Natural killer cell (primary cell): ENCODE data around the gene CLCA1. TPM values are rescaled to one million over a fixed set of nuclear protein-coding genes. Genes with fewer than 3 reads are reported as not detected.

Experiments used
- ATAC-seq, 3 donors: fragments of 150-1000 bp in 2 of 3; fragments of 200-7000 bp in 1 of 3; cut with Tn5 transposase; 1 replicate in 1 of 3; 2 replicates in 2 of 3; pipeline ENCODE4 v1.10.0; 2021; ENCODE audit warnings: mild to moderate bottlenecking in 2 of 3, moderate library complexity in 2 of 3
- DNase-seq, 2 donors: peaks; one replicate each; pipeline versions ENCODE4 v3.0.0 to v3.0.0-alpha.2; 2013 to 2021; ENCODE audit warnings: mixed read lengths in 1 of 2
- H3K27ac ChIP-seq: one replicate; pipeline ENCODE4 v1.5.1; 2013; ENCODE audit warnings: mild to moderate bottlenecking, low read length
- H3K27me3 ChIP-seq: one replicate; pipeline ENCODE4 v1.6.1; 2013; ENCODE audit warnings: low read length; ENCODE audit not compliant: control insufficient read depth, insufficient read depth
- H3K36me3 ChIP-seq: one replicate; pipeline ENCODE4 v1.6.1; 2013; ENCODE audit warnings: low read length; ENCODE audit not compliant: control insufficient read depth, insufficient read depth
- H3K4me1 ChIP-seq: one replicate; pipeline ENCODE4 v1.6.1; 2013; ENCODE audit warnings: low read length; ENCODE audit not compliant: control insufficient read depth, insufficient read depth
- H3K4me3 ChIP-seq: one replicate; pipeline ENCODE4 v1.5.1; 2013; ENCODE audit warnings: low read length
- H3K9me3 ChIP-seq: one replicate; pipeline ENCODE4 v1.6.1; 2013; ENCODE audit warnings: low read length; ENCODE audit not compliant: control insufficient read depth, insufficient read depth
- H3K27ac Mint-ChIP-seq, 2 donors: one replicate each; pipeline ENCODE4 v1.8.0; 2022; ENCODE audit warnings: mild to moderate bottlenecking in 2 of 2, mixed read lengths in 2 of 2, moderate library complexity in 1 of 2
- H3K27me3 Mint-ChIP-seq, 2 donors: one replicate each; pipeline ENCODE4 v1.8.0; 2022; ENCODE audit warnings: low read depth in 2 of 2, mixed read lengths in 2 of 2
- H3K36me3 Mint-ChIP-seq: one replicate; pipeline ENCODE4 v1.8.0; 2022; ENCODE audit warnings: mixed read lengths
- H3K4me1 Mint-ChIP-seq, 2 donors: one replicate each; pipeline ENCODE4 v1.8.0; 2022; ENCODE audit warnings: mixed read lengths in 2 of 2
- H3K4me3 Mint-ChIP-seq: one replicate; pipeline ENCODE4 v1.8.0; 2022; ENCODE audit warnings: mild to moderate bottlenecking, moderate library complexity, mixed read lengths
- H3K9me3 Mint-ChIP-seq, 2 donors: one replicate each; pipeline ENCODE4 v1.8.0; 2022; ENCODE audit warnings: mixed read lengths in 2 of 2
- CTCF ChIP-seq: fragments of 200-600 bp; IDR thresholded peaks from one replicate; pipeline ENCODE4 v1.8.0; 2022; ENCODE audit warnings: antibody characterized with exemption
- WGBS: methylation state at CpG from one replicate; pipeline ENCODE4 v1.1.7; 2013; ENCODE audit warnings: missing lambda C conversion rate; ENCODE audit not compliant: insufficient coverage; 5-methylcytosine and 5-hydroxymethylcytosine counted together
- intact Hi-C: fragments of 100-400 bp; cut with micrococcal nuclease; formaldehyde crosslinking; loops from one replicate; pipeline ENCODE4 v1.14.2; 2022
- total RNA-seq, 4 donors: library from RNA; stranded (reverse); fragments of 120-200 nt in 1 of 4; gene quantifications; one replicate each; pipeline versions ENCODE4 v1.2.3 to v1.2.4, GENCODE V29; 2013 to 2022

The CLCA1 gene
- total RNA-seq, 3 donors from 2014 or later (not counting 1 experiment from before 2014, with no cell fraction given): not detected

GRCh38 chr1:86517336-86517735 lies 48.6 kb downstream of the CLCA1 start:
- H3K4me3 ChIP-seq: no peak overlapping the region
- H3K27me3 ChIP-seq: no peaks in the 10 kb centered on the region
- H3K27me3 Mint-ChIP-seq: peaks cover 0 to 3% of the 10 kb centered on the region in 2 donors
- ATAC-seq: no peak
- DNase-seq: no peak
- H3K4me3 Mint-ChIP-seq: no peak overlapping the region
- no peaks in the 10 kb centered on the region for H3K36me3 Mint-ChIP-seq
- H3K27ac Mint-ChIP-seq: no peak overlapping the region
- no peak overlapping the region for H3K27ac ChIP-seq
- H3K4me1 ChIP-seq: no peaks in the 10 kb centered on the region
- no peak for TF ChIP-seq CTCF
- intact Hi-C loops: no loop called here
- no peaks in the 10 kb centered on the region for H3K36me3 ChIP-seq
- 88% methylated on average over 1 of the region's 1 CpG for WGBS
- H3K9me3 ChIP-seq: no peaks in the 10 kb centered on the region
- no peaks in the 10 kb centered on the region for H3K4me1 Mint-ChIP-seq
- H3K9me3 Mint-ChIP-seq: no peaks in the 10 kb centered on the region

GRCh38 chr1:86520789-86521521 lies 52.2 kb downstream of the CLCA1 start:
- Mint-ChIP-seq H3K27ac (no peak overlapping the region), H3K9me3 (no peaks in the 10 kb centered on the region), H3K4me3 (no peak overlapping the region), H3K27me3 (peaks cover 0 to 3% of the 10 kb centered on the region in 2 donors), H3K4me1 (no peaks in the 10 kb centered on the region), H3K36me3 (no peaks in the 10 kb centered on the region)
- no peak overlapping the region for H3K4me3 ChIP-seq
- H3K27me3 ChIP-seq: no peaks in the 10 kb centered on the region
- no peak overlapping the region for H3K27ac ChIP-seq
- no peaks in the 10 kb centered on the region for H3K4me1 ChIP-seq
- 86% methylated on average over 4 of the region's 4 CpGs for WGBS
- ATAC-seq (no peak), DNase-seq (no peak)
- intact Hi-C loops: no loop called here
- no peaks in the 10 kb centered on the region for H3K36me3 ChIP-seq
- no peak for TF ChIP-seq CTCF
- no peaks in the 10 kb centered on the region for H3K9me3 ChIP-seq

GRCh38 chr1:86521522-86521891 lies 52.8 kb downstream of the CLCA1 start:
- TF ChIP-seq CTCF: no peak
- H3K4me1 ChIP-seq: no peaks in the 10 kb centered on the region
- intact Hi-C loops: no loop called here
- Mint-ChIP-seq H3K4me1 (no peaks in the 10 kb centered on the region), H3K27ac (no peak overlapping the region), H3K36me3 (no peaks in the 10 kb centered on the region), H3K4me3 (no peak overlapping the region), H3K9me3 (no peaks in the 10 kb centered on the region), H3K27me3 (peaks cover 0 to 3% of the 10 kb centered on the region in 2 donors)
- H3K9me3 ChIP-seq: no peaks in the 10 kb centered on the region
- no peak overlapping the region for H3K27ac ChIP-seq
- H3K27me3 ChIP-seq: no peaks in the 10 kb centered on the region
- no peak for ATAC-seq
- H3K36me3 ChIP-seq: no peaks in the 10 kb centered on the region
- DNase-seq: no peak
- WGBS: no CpG with 5 or more reads among the region's 2 CpGs
- H3K4me3 ChIP-seq: no peak overlapping the region

DNA sequence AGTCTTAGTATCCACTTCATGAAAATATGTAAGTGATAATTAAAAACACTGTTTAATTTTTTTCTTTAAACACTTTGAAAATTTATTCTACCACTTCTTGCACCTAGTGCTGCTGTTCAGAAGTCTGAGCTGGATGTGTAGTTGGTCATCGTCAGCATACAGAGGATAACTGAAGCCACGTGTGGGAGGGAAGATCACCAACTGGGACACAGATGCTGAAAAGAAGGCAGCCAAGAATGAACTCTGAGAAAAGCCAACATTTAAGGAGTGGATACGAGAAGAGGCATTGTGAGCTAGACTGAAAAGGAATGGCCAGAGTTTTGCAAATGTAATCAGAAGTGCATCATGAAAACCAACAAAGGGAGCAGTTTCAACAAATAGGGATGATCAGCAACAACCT lies 53.5 kb downstream of the CLCA1 start:
- H3K36me3 Mint-ChIP-seq: no peaks in the 10 kb centered on the region

More for the DNA sequence above, 53.5 kb downstream of the CLCA1 start:
- no peaks in the 10 kb centered on the region for H3K9me3 ChIP-seq
- no peak overlapping the region for H3K27ac Mint-ChIP-seq
- no peaks in the 10 kb centered on the region for H3K9me3 Mint-ChIP-seq
- DNase-seq (no peak), ATAC-seq (no peak)
- peaks cover 0 to 3% of the 10 kb centered on the region in 2 donors for H3K27me3 Mint-ChIP-seq
- no peak overlapping the region for H3K27ac ChIP-seq
- H3K27me3 ChIP-seq: no peaks in the 10 kb centered on the region
- intact Hi-C loops: no loop called here
- TF ChIP-seq CTCF: no peak
- no peak overlapping the region for H3K4me3 ChIP-seq
- no peak overlapping the region for H3K4me3 Mint-ChIP-seq
- 89% methylated on average over 3 of the region's 3 CpGs for WGBS
- no peaks in the 10 kb centered on the region for H3K36me3 ChIP-seq
- H3K4me1 ChIP-seq: no peaks in the 10 kb centered on the region
- H3K4me1 Mint-ChIP-seq: no peaks in the 10 kb centered on the region
